ENCODE results near the gene ATXN1. TPM values are rescaled to one million over a fixed set of nuclear protein-coding genes. Genes with fewer than 3 reads are reported as not detected.

The ATXN1 gene
- total RNA-seq, 1 donor = 45.3 TPM

GRCh38 chr6:16288163-16288562 is 473.1 kb downstream of the ATXN1 start:
- H3K4me3 ChIP-seq (ENCODE audit: low read depth, low read length) = no peak overlapping the region
- DNase-seq (ENCODE audit: low read depth) = no peak
- TF ChIP-seq, protein P1, sequence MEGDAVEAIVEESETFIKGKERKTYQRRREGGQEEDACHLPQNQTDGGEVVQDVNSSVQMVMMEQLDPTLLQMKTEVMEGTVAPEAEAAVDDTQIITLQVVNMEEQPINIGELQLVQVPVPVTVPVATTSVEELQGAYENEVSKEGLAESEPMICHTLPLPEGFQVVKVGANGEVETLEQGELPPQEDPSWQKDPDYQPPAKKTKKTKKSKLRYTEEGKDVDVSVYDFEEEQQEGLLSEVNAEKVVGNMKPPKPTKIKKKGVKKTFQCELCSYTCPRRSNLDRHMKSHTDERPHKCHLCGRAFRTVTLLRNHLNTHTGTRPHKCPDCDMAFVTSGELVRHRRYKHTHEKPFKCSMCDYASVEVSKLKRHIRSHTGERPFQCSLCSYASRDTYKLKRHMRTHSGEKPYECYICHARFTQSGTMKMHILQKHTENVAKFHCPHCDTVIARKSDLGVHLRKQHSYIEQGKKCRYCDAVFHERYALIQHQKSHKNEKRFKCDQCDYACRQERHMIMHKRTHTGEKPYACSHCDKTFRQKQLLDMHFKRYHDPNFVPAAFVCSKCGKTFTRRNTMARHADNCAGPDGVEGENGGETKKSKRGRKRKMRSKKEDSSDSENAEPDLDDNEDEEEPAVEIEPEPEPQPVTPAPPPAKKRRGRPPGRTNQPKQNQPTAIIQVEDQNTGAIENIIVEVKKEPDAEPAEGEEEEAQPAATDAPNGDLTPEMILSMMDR (IDR thresholded peaks at IDR 0.05; ENCODE audit: insufficient read depth, low read depth, low read length) = no peak

DNA sequence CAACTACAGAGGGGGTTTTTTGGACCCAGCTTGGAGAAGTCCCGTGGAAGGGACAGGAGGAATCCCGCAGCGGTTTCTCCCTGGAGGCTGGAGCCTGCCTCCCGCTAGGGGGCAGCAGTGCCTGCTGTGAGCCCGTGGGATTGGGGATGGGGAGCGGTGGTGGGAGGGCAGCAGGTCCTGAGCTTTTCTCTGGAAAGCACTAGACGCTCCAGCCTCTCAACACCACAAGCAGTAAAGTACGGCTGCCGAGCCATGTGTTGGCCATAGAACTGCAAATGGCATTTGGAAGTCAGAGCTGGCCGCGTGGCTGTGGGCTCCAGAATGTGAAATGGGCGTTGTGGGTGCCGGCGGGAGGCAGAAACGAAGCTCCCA is 475.1 kb downstream of the ATXN1 start:
- TF ChIP-seq, protein P1 (IDR thresholded peaks at IDR 0.05; ENCODE audit: insufficient read depth, low read depth, low read length) = peak; percentile 90
- H3K4me3 ChIP-seq (ENCODE audit: low read depth, low read length) = no peak overlapping the region
- peak; percentile 52 for DNase-seq (ENCODE audit: low read depth)

DNA sequence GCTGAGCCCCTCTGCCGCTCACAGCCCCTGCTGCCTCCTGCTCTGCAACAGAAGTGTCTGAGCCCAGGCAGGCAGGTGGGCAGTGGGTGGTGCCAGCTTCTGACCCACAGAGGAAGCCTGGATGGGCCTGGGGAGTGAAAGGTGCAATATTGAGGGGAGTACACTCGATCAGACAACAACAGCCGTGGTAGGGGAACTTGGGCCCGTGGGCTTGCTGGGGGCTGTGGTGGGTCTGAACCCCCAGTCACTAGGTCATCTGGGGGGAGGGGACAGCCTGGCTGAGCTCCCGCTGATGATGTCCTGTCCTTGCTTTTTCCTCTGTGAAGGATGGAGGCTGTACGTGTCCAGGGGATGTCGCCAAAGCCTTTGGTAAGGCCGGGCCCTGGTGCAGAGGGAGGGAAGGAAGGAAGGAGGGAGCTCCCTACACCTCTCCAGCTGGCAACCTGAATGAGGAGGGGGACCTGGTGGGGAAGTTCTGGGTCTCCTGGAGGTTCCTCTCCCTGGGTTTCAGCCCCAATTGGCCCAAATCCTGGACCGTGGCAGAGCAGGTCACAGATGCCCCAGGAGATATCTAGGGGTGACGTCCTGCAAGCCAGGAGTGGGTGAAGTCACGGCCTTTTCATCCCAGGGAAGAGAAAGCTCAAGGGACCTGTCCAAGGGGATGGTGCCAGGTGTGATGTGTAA is 475.7 kb downstream of the ATXN1 start:
- TF ChIP-seq, protein P1 (IDR thresholded peaks at IDR 0.05; ENCODE audit: insufficient read depth, low read depth, low read length) = no peak
- no peak for DNase-seq (ENCODE audit: low read depth)
- no peak overlapping the region for H3K4me3 ChIP-seq (ENCODE audit: low read depth, low read length)

DNA sequence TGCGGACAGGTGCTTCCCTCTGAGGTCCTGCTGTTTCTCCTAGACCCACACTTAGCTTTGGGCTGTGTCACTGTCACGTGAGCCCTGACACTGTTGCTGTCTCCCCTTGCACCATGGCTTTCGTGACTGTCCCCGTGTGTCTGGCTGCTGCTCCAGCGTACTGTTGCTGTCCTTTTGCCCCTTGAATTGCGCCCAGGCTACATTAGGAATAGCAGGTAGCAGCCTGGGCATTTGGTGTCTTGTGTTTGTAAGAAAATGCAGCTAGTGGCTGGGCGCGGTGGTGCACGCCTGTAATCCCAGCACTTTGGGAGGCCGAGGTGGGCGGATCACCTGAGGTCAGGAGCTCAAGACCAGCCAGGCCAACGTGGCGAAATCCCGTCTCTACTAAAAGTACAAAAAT is 476.8 kb downstream of the ATXN1 start:
- TF ChIP-seq, protein P1 (IDR thresholded peaks at IDR 0.05; ENCODE audit: insufficient read depth, low read depth, low read length) = no peak
- no peak overlapping the region for H3K4me3 ChIP-seq (ENCODE audit: low read depth, low read length)
- no peak for DNase-seq (ENCODE audit: low read depth)

- no peak for DNase-seq (ENCODE audit: low read depth)
- H3K4me3 ChIP-seq (ENCODE audit: low read depth, low read length) = no peak overlapping the region
- TF ChIP-seq, protein P1 (IDR thresholded peaks at IDR 0.05; ENCODE audit: insufficient read depth, low read depth, low read length) = no peak
These were observed 478.9 kb downstream of the ATXN1 start for GRCh38 chr6:16282370-16282769.

DNA sequence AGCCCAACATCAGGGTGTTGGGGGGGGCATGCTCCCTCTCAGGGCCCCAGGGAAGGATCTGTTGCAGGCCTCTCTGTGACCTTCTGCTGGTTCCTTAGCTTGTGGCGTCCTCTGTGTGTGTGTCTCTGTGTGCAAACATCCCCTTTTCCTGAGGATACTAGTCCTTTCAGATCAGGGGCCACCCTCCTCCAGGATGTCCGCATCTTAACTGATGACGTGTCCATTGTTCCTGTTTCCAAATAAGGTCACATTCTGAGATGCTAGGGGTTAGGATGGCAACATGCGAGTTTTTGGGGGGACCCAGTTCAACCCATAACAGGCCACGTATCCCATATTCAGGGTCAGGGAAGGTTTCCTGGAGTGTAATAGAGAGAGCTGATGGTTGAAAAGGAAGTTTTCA is 482.0 kb downstream of the ATXN1 start:
- TF ChIP-seq, protein P1 (IDR thresholded peaks at IDR 0.05; ENCODE audit: insufficient read depth, low read depth, low read length) = no peak
- DNase-seq (ENCODE audit: low read depth) = no peak
- no peak overlapping the region for H3K4me3 ChIP-seq (ENCODE audit: low read depth, low read length)

DNA sequence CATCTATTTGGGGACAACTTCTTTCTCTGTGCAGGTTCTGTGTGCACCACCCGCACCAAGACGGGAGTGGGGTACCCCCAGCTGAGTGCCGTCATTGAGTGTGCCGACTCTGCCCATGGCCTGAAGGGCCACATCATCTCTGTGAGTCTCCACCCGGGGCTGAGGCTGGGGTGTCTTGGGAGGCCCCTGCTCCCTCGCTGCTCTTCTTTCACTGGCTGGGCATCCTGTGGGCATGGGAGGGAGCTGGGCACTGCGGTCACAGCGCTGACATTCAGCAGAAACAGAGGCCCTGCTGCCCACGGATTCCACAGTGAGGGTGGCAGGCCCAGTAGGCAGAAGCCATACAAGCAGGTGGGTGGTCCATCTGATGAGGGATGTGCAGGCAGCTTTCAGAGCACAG is 482.5 kb downstream of the ATXN1 start:
- TF ChIP-seq, protein P1 (IDR thresholded peaks at IDR 0.05; ENCODE audit: insufficient read depth, low read depth, low read length) = no peak
- no peak overlapping the region for H3K4me3 ChIP-seq (ENCODE audit: low read depth, low read length)
- no peak for DNase-seq (ENCODE audit: low read depth)
